IMR-90 (cell line): ENCODE data around the gene NFKBIE. TPM values are rescaled to one million over a fixed set of nuclear protein-coding genes. Genes with fewer than 3 reads are reported as not detected.

Experiments
- ATAC-seq: fragments of 200-7000 bp; cut with Tn5 transposase; 2 replicates; pipeline ENCODE4 v1.9.1; 2020; ENCODE audit warnings: low read depth, mild to moderate bottlenecking, moderate library complexity
- BruUV-seq: library from RNA; stranded (reverse); fragments of 400-500 nt; replicated peaks from 2 replicates; lab custom pipeline; 2021; lab: Mats Ljungman, UMichigan
- CTCF ChIA-PET: fragments of 300-600 bp; formaldehyde crosslinking; extraction: SDS; loops from one replicate; lab custom pipeline; 2021; ENCODE audit warnings: antibody characterized with exemption; lab: Yijun Ruan, JAX
- POLR2A ChIA-PET: fragments of 300-600 bp; sonication (Branson Sonifier 250); formaldehyde crosslinking; loops from one replicate; lab custom pipeline; 2022; ENCODE audit warnings: antibody characterized with exemption; ENCODE audit not compliant: unreplicated experiment; lab: Charles Lee
- DNase-seq: peaks from one replicate; pipeline ENCODE4 v3.0.0; 2013
- H2AFZ ChIP-seq: replicated peaks from 2 replicates; pipeline ENCODE3; 2013; ENCODE audit warnings: low read length, mild to moderate bottlenecking; ENCODE audit not compliant: poor library complexity
- H2AK5ac ChIP-seq: 2 replicates; pipeline ENCODE4 v1.6.1; 2013; ENCODE audit warnings: low read depth, low read length, inconsistent platforms
- H2AK9ac ChIP-seq: replicated peaks from 2 replicates; pipeline ENCODE3; 2013; ENCODE audit warnings: mild to moderate bottlenecking, low read depth, low read length, moderate library complexity; ENCODE audit not compliant: poor library complexity
- H2BK120ac ChIP-seq: 2 replicates; pipeline ENCODE4 v1.6.1; 2013; ENCODE audit warnings: low read depth, low read length, inconsistent platforms
- H2BK15ac ChIP-seq: 3 replicates; pipeline ENCODE4 v1.6.1; 2013; ENCODE audit warnings: low read depth, low read length, inconsistent platforms
- H2BK20ac ChIP-seq: 2 replicates; pipeline ENCODE4 v1.6.1; 2013; ENCODE audit warnings: low read depth, mild to moderate bottlenecking, inconsistent platforms, low read length, moderate library complexity
- H2BK5ac ChIP-seq: 2 replicates; pipeline ENCODE4 v1.6.1; 2013; ENCODE audit warnings: mild to moderate bottlenecking, low read depth, low read length, inconsistent platforms; ENCODE audit not compliant: poor library complexity, severe bottlenecking
- H3K14ac ChIP-seq: replicated peaks from 2 replicates; pipeline ENCODE4 v1.6.1; 2013; ENCODE audit warnings: low read depth, low read length, inconsistent platforms
- H3K18ac ChIP-seq: 2 replicates; pipeline ENCODE4 v1.6.1; 2013; ENCODE audit warnings: low read depth, low read length, control low read depth
- H3K23ac ChIP-seq: 2 replicates; pipeline ENCODE4 v1.6.1; 2013; ENCODE audit warnings: low read depth, low read length, inconsistent platforms
- H3K27ac ChIP-seq: 2 replicates; pipeline ENCODE4 v1.5.1; 2013; ENCODE audit warnings: mild to moderate bottlenecking, control low read depth, low read length; ENCODE audit not compliant: insufficient read depth
- H3K27me3 ChIP-seq: 2 replicates; pipeline ENCODE4 v1.6.1; 2013; ENCODE audit warnings: low read length; ENCODE audit not compliant: control insufficient read depth, insufficient read depth
- H3K36me3 ChIP-seq: 2 replicates; pipeline ENCODE4 v1.6.1; 2013; ENCODE audit warnings: low read length, mixed read lengths; ENCODE audit not compliant: control insufficient read depth, insufficient read depth
- H3K4ac ChIP-seq: 2 replicates; pipeline ENCODE4 v1.6.1; 2013; ENCODE audit warnings: low read depth, low read length, inconsistent platforms
- H3K4me1 ChIP-seq: 2 replicates; pipeline ENCODE4 v1.6.1; 2013; ENCODE audit warnings: low read length, mixed read lengths; ENCODE audit not compliant: control insufficient read depth, insufficient read depth
- H3K4me2 ChIP-seq: 2 replicates; pipeline ENCODE4 v1.6.1; 2013; ENCODE audit warnings: low read depth, mild to moderate bottlenecking, control low read depth, low read length, moderate library complexity
- H3K4me3 ChIP-seq: 2 replicates; pipeline ENCODE4 v1.5.1; 2013; ENCODE audit warnings: low read depth, mild to moderate bottlenecking, control low read depth, low read length, moderate library complexity; ENCODE audit not compliant: insufficient read depth
- H3K56ac ChIP-seq: 2 replicates; pipeline ENCODE4 v1.6.1; 2013; ENCODE audit warnings: low read length, inconsistent platforms; ENCODE audit not compliant: insufficient read depth; ENCODE audit errors: extremely low read depth
- H3K79me1 ChIP-seq, 2 experiments: 2 replicates each; pipeline ENCODE4 v1.6.1; 2013; ENCODE audit warnings: low read length in 2 of 2, inconsistent platforms in 1 of 2, low read depth in 1 of 2
- H3K9ac ChIP-seq: 2 replicates; pipeline ENCODE4 v1.6.1; 2013; ENCODE audit warnings: low read depth, low read length, control low read depth
- H3K9me1 ChIP-seq: 2 replicates; pipeline ENCODE4 v1.6.1; 2013; ENCODE audit warnings: low read length, inconsistent platforms; ENCODE audit not compliant: insufficient read depth
- H3K9me3 ChIP-seq: 2 replicates; pipeline ENCODE4 v1.6.1; 2013; ENCODE audit warnings: low read length; ENCODE audit not compliant: control insufficient read depth, insufficient read depth
- H4K20me1 ChIP-seq: 2 replicates; pipeline ENCODE4 v1.6.1; 2013; ENCODE audit warnings: low read length, inconsistent platforms; ENCODE audit not compliant: insufficient read depth
- H4K5ac ChIP-seq: 2 replicates; pipeline ENCODE4 v1.6.1; 2013; ENCODE audit warnings: mild to moderate bottlenecking, low read depth, low read length, control low read depth
- H4K8ac ChIP-seq, 2 experiments: 2 replicates each; pipeline ENCODE4 v1.6.1; 2013; ENCODE audit warnings: low read depth in 2 of 2, low read length in 2 of 2, control low read depth in 1 of 2, inconsistent platforms in 1 of 2
- H4K91ac ChIP-seq: 2 replicates; pipeline ENCODE4 v1.6.1; 2013; ENCODE audit warnings: low read depth, low read length, inconsistent platforms; ENCODE audit not compliant: insufficient read depth
- CTCF ChIP-seq: conservative IDR thresholded peaks from 2 replicates; pipeline ENCODE4 v1.5.1; 2012; ENCODE audit warnings: mild to moderate bottlenecking, low read depth, low read length, improper control_type of control experiment
- MAZ ChIP-seq: IDR thresholded peaks from 2 replicates; pipeline ENCODE4 v1.6.1; 2012; ENCODE audit warnings: low read depth, mild to moderate bottlenecking, low read length, improper control_type of control experiment, moderate library complexity, borderline replicate concordance
- RCOR1 ChIP-seq: IDR thresholded peaks from 2 replicates; pipeline ENCODE4 v1.6.1; 2012; ENCODE audit warnings: mild to moderate bottlenecking, low read length, improper control_type of control experiment; ENCODE audit not compliant: insufficient replicate concordance
- RFX5 ChIP-seq: IDR thresholded peaks from 2 replicates; pipeline ENCODE4 v1.8.0; 2012; ENCODE audit warnings: low read depth, mild to moderate bottlenecking, low read length, moderate library complexity
- USF2 ChIP-seq: fragments of 150-350 bp; IDR thresholded peaks from 2 replicates; pipeline ENCODE4 v1.6.1; 2017; ENCODE audit warnings: mild to moderate bottlenecking, antibody characterized with exemption, low read length, low read depth
- WGBS, 2 experiments: methylation state at CpG; one replicate each; pipeline versions ENCODE4 v1.1.5 to v1.1.7; 2013; ENCODE audit warnings: missing lambda C conversion rate in 2 of 2; ENCODE audit not compliant: insufficient read length in 1 of 2; ENCODE audit errors: extremely low coverage in 2 of 2; 5-methylcytosine and 5-hydroxymethylcytosine counted together
- dilution Hi-C: fragments of 300-500 bp; cut with HindIII; formaldehyde crosslinking; loops from one replicate; pipeline ENCODE4 v1.14.3; 2018; ENCODE audit warnings: low sequenced_read_pairs; ENCODE audit not compliant: unreplicated experiment
- in situ Hi-C: fragments of 300-500 bp; cut with MboI; formaldehyde crosslinking; loops from 3 replicates; pipeline ENCODE4 v1.14.3; 2019; ENCODE audit warnings: low sequenced_read_pairs, inconsistent platforms, mixed read lengths
- intact Hi-C: fragments of 100-400 bp; cut with micrococcal nuclease; formaldehyde crosslinking; loops from 2 replicates; pipeline ENCODE4 v1.10.0; 2022
- polyA plus RNA-seq, 3 experiments: library from polyadenylated mRNA; depleted of rRNA; stranded (reverse); fragments of >200 nt; gene quantifications; 2 replicates each; pipeline ENCODE4 v1.2.3, GENCODE V29; 2012; ENCODE audit warnings: low replicate concordance in 1 of 3
- total RNA-seq: library from RNA; depleted of rRNA; stranded (reverse); fragments of >200 nt; gene quantifications from 2 replicates; pipeline ENCODE4 v1.2.3, GENCODE V29; 2012

NFKBIE gene
- total and polyA plus RNA-seq, 2 of the 4 experiments (the other 2 are of a cell fraction): 7.9 to 13.0 TPM

GRCh38 chr6:44278774-44279697, 13.7 kb upstream of the NFKBIE start:
- no peak for TF ChIP-seq MAZ
- no peak for TF ChIP-seq USF2
- TF ChIP-seq RCOR1: no peak
- TF ChIP-seq RFX5: no peak
- TF ChIP-seq CTCF: no peak
- Histone ChIP-seq H3K23ac (no peak overlapping the region), H3K56ac (no peak overlapping the region), H2AK9ac (no peak overlapping the region), H3K9ac (no peak overlapping the region), H4K20me1 (no peaks in the 10 kb centered on the region; the same call in 1 of the 2 replicates), H3K79me1 (no peaks in the 10 kb centered on the region), H3K27ac (no peak overlapping the region), H2BK15ac (no peak overlapping the region), H3K36me3 (no peaks in the 10 kb centered on the region), H2BK20ac (no peak overlapping the region), H4K91ac (no peak overlapping the region), H3K4ac (no peak overlapping the region), H3K18ac (no peak overlapping the region), H4K5ac (no peak overlapping the region), H3K27me3 (peaks cover 56% of the 10 kb centered on the region), H4K8ac (no peak overlapping the region), H3K14ac (no peak overlapping the region), H3K9me1 (peaks cover 4% of the 10 kb centered on the region; the same call in 1 of the 2 replicates), H3K4me3 (no peak overlapping the region), H2AK5ac (no peak overlapping the region; the same call in 1 of the 2 replicates), H2BK5ac (no peak overlapping the region), H3K4me1 (no peaks in the 10 kb centered on the region), H2BK120ac (no peak overlapping the region), H3K9me3 (no peaks in the 10 kb centered on the region), H2AFZ (no peak overlapping the region), H3K4me2 (no peak overlapping the region)
- POLR2A ChIA-PET: no interaction called here
- dilution Hi-C loops: no loop called here
- no TSS peak for BruUV-seq
- intact Hi-C loops: no loop called here
- CTCF ChIA-PET: interaction anchor here (0.6 kb wide), 1 partner anchor 163 kb away, joined by 3 read pairs; no protein-coding TSS in a partner anchor
- in situ Hi-C loops: no loop called here
- 100% methylated on average over 1 of the region's 9 CpGs; no CpG with 5 or more reads in 1 of the 2 experiments for WGBS, 2 experiments
- ATAC-seq (no peak), DNase-seq (no peak)
